Measurements from ENCODE around the gene PARD3B. TPM values are rescaled to one million over a fixed set of nuclear protein-coding genes. Genes with fewer than 3 reads are reported as not detected.

The PARD3B gene
- total RNA-seq, 1 experiment from 2014 or later, result 6.4 TPM

DNA sequence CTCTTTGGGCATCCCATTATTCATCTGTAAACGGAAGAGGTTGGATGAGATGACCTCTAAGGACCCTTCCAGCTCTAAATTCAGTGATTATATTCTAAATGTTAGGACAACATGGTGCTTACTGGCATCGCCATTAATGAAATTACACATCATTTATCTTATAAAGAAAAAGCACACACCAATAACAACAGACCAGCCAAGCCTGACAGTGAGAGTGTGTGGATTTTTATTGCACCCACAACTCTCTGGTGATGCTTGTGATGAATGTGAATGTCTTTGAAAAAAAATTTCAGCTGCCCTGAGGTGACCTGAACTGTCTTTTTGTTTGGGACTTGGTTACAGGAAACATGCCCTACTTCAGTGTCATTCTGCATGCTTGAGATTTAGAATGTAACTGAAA, 623.7 kb downstream of the PARD3B start:
- Histone ChIP-seq H3K79me1 (ENCODE audit: insufficient read depth, low read depth, low read length, poor library complexity, severe bottlenecking) (no peaks in the 10 kb centered on the region), H3T11ph (ENCODE audit: low read length) (no peak overlapping the region), H3K4me2 (ENCODE audit: insufficient read depth, insufficient read length, low read length) (no peak overlapping the region), H4K20me1 (ENCODE audit: control insufficient read depth, insufficient read depth, insufficient read length) (no peaks in the 10 kb centered on the region), H2BK15ac (ENCODE audit: low read depth, low read length) (no peak overlapping the region), H2BK20ac (ENCODE audit: low read depth, low read length, poor library complexity, severe bottlenecking) (no peak overlapping the region), H3K14ac (ENCODE audit: insufficient read depth, low read length) (no peak overlapping the region), H2AK5ac (ENCODE audit: insufficient read length, low read length) (no peak overlapping the region), H2BK5ac (ENCODE audit: insufficient read length, low read length) (no peak overlapping the region), H3K9ac (ENCODE audit: extremely low read depth, insufficient read length, low read length) (no peak overlapping the region), H3K23ac (ENCODE audit: insufficient read length, low read depth, low read length) (no peak overlapping the region), H3K27ac (ENCODE audit: insufficient read length, low read depth, low read length) (no peak overlapping the region), H3K9me3 (ENCODE audit: control insufficient read depth, low read depth, low read length) (no peaks in the 10 kb centered on the region), H4K8ac (replicated peaks; ENCODE audit: insufficient read length, low read depth, low read length) (no peak overlapping the region), H3K4me1 (ENCODE audit: insufficient read depth, low read length) (no peaks in the 10 kb centered on the region), H3K79me2 (ENCODE audit: insufficient read depth, low read length) (no peaks in the 10 kb centered on the region), H2AFZ (ENCODE audit: low read length) (no peak overlapping the region), H2BK12ac (ENCODE audit: insufficient read length, low read depth, low read length) (no peak overlapping the region), H3K4ac (ENCODE audit: low read depth, low read length) (no peak overlapping the region), H2BK120ac (ENCODE audit: low read depth, low read length, poor library complexity, severe bottlenecking) (no peak overlapping the region), H3K56ac (ENCODE audit: insufficient read length, low read depth, low read length) (no peak overlapping the region), H3K27me3 (ENCODE audit: insufficient read depth, low read length) (no peaks in the 10 kb centered on the region), H3K18ac (ENCODE audit: insufficient read length, low read depth, low read length) (no peak overlapping the region), H4K5ac (ENCODE audit: insufficient read length, low read depth, low read length) (no peak overlapping the region), H3K23me2 (ENCODE audit: insufficient read length, low read depth, low read length, poor library complexity, severe bottlenecking) (no peaks in the 10 kb centered on the region), H4K91ac (ENCODE audit: insufficient read length, low read depth, low read length) (no peak overlapping the region)
- Mint-ChIP-seq H3K27me3 (ENCODE audit: low read depth) (no peaks in the 10 kb centered on the region), H3K27ac (no peak overlapping the region), H3K36me3 (ENCODE audit: insufficient read depth in 1 of 3, low read depth in 3 of 3) (0 out of 7 replicates have a peak, but pooled peaks cover 0 to 6% (median 0%) of the 10 kb centered on the region in 3 experiments), H3K4me1 (no peaks in the 10 kb centered on the region), H3K4me3 (no peak overlapping the region), H3K9me3 (no peaks in the 10 kb centered on the region)
- TF ChIP-seq CTCF (conservative IDR thresholded peaks at IDR 0.05), result no peak
- WGBS (ENCODE audit: extremely low coverage, insufficient read length, low lambda C conversion rate), result no CpG with 5 or more reads among the region's 2 CpGs
- DNase-seq, result no peak

All from H9 (cell line).